IPS-NIHi7 (cell line): ENCODE data around the gene KLHL14.
"Not testable (repeated sequence)": the region's sequence is repeated elsewhere in the genome, so short reads cannot be mapped to it uniquely, and the experiment has no call there.

ENCODE experiments used
- DNase-seq: peaks from one replicate; pipeline ENCODE4 v3.0.0; 2012; ENCODE audit warnings: mixed read lengths; ENCODE audit errors: extremely low spot score

KLHL14 gene, protein sequence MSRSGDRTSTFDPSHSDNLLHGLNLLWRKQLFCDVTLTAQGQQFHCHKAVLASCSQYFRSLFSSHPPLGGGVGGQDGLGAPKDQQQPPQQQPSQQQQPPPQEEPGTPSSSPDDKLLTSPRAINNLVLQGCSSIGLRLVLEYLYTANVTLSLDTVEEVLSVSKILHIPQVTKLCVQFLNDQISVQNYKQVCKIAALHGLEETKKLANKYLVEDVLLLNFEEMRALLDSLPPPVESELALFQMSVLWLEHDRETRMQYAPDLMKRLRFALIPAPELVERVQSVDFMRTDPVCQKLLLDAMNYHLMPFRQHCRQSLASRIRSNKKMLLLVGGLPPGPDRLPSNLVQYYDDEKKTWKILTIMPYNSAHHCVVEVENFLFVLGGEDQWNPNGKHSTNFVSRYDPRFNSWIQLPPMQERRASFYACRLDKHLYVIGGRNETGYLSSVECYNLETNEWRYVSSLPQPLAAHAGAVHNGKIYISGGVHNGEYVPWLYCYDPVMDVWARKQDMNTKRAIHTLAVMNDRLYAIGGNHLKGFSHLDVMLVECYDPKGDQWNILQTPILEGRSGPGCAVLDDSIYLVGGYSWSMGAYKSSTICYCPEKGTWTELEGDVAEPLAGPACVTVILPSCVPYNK

GRCh38 chr18:32772581-32773381 is at the start of gene KLHL14:
TSS of gene KLHL14 (minus strand) at chr18:32773023. CDS start at chr18:32770591, 2,432 bp downstream.
- DNase-seq, result no peak

DNA sequence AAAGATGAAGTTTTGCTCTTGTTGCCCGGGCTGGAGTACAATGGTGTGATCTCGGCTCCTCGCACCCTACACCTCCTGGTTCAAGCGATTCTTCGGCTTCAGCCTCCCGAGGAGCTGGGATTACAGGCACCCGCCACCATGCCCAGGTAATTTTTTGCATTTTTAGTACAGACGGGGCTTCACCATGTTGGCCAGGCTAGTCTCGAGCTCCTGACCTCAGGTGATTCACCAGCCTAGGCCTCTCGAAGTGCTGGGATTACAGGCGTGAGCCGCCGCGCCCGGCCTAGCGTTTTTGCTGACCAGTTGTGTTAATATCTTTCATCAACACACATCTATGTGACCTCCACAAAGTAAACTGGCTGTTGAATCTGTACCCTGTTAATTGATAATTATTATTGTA is 49.4 kb upstream of the KLHL14 start:
- DNase-seq, result no peak

- DNase-seq, result no peak
Measured at GRCh38 chr18:32815881-32816280, 43.1 kb upstream of the KLHL14 start.

- DNase-seq, result no peak
Measured at GRCh38 chr18:32812342-32812741, 39.5 kb upstream of the KLHL14 start.

DNA sequence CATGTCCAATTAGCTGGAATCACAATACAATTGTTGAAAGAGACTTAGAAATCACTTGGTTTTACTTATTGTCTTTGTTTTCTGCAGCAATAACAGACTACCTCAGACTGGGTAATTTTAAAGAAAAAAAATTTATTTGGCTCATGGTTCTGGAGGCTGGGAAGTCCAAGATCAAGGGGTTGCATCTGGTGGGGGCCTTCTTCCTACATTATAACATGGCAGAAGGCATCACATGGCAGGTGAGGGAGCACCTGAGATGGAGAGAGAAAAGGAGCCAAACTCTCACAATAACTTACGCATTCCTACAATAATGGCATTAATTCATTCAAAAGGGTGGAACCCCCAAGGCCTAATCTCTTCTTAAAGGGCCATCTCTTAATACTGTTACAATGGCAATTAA is 37.5 kb upstream of the KLHL14 start:
- no peak for DNase-seq

- no peak for DNase-seq
Measured at GRCh38 chr18:32805354-32805753, 32.5 kb upstream of the KLHL14 start.

DNA sequence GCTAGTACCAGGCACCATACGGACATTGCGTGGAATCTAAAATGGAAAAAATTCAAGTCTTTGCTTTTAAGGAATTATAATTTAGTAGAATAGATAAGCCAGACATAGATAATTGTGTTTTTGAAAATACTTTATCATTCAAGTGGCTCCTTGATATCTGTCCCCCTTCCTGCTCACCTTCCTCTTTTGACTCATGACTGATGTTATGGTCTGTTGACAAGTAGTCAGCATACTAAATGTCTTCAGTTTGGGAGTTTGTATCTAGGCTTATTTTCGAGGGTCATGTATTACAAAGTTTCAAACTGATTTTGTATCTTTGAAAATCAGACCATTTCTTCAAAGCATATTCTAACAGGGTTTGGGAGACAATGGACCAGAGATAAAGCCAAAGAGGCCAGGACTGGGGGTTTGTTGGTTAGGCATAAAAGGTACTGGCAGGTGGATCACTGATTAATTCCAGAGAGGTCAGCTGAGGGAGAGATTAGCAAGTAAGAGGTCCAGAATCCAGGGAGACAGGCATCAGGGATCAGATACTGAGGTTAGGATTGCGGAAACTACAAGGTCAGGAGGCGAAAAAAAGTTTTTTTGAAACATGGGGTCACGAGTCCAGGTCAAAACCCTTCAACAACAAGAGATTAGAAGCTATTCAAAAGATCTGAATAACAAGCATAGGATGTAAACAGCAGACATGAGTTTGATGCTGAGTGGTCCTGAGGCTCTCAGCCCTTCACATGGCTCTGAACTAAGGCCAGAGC is 31.5 kb upstream of the KLHL14 start:
- no peak for DNase-seq

DNA sequence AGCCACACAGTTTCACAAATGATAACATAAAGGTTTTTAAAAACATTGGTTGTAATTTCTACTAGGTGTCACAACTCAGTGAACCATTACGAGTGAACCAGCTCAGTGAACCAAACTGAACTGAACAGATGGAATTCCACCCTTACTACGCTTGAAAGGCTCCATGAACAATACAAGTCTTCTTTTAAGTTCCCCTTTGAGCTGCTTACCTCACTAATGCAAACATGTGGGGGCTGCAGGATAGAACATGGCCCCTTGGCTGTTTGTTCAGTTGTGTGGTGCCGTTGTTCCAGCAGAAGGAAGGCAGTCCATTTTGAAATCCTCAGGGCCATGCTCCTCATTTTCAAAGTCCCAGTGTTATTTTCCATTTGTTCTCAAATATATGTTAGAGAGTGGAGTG is 30.7 kb upstream of the KLHL14 start:
- no peak for DNase-seq

- no peak for DNase-seq
Measured at GRCh38 chr18:32802591-32803451, 30.0 kb upstream of the KLHL14 start.

DNA sequence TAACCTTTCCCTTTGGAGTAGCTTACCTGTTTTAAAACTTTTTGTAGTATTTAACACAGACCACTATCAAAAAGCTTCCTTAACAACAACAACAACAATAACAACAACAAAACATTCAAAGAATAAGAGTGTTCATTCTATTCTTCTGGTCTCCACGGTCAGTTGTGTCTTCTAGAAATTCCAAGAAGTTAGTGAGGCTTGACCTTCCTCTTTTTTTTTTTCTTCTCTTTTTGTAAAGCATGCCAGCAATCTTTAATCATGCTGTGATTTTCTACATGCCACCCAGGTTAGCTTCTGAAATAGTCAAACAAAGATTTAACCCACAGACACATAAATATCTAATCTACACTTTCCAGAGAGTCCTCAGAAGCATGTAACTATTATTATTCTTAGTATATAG is 28.4 kb upstream of the KLHL14 start:
- no peak for DNase-seq

DNA sequence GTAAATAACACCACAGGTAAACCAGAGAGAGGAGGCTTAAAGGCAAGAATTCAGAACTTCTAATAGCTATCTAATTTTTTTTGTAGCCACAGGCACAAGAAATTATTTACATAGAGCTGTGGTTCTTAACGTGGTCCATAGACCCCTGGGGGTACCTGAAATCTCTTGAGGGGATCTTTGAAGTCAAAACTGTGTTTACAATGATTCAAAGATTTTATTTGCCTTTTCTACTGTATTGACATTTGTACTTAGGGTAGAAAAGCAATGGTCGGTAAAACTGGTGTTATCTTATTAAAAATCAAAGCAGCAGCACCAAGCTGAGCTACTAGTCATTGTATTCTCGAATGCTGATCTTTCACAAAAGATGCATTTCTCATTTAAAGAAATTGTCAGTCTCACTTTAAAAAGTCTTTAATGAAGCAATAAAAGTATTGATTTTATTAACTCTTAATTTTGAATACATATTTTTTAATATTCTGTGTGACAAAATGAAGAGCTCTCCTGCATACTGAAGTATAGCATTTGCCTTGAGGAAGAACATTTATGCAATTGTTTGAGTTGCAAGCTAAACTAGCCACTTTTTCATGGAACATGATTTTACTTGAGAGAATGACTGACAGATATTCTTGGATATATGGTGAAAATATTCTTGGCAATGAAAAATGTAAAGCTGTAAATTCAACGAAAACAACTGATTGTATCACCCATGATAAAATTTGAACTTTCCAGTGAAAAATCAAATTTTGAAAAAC is 25.6 kb upstream of the KLHL14 start:
- DNase-seq, result no peak

- DNase-seq, result not testable (repeated sequence)
Measured at GRCh38 chr18:32794667-32795066, 21.8 kb upstream of the KLHL14 start.

- DNase-seq, result no peak
Measured at GRCh38 chr18:32779010-32779409, 6.2 kb upstream of the KLHL14 start.

- DNase-seq, result no peak
Measured at GRCh38 chr18:32777049-32777448, 4.2 kb upstream of the KLHL14 start.

DNA sequence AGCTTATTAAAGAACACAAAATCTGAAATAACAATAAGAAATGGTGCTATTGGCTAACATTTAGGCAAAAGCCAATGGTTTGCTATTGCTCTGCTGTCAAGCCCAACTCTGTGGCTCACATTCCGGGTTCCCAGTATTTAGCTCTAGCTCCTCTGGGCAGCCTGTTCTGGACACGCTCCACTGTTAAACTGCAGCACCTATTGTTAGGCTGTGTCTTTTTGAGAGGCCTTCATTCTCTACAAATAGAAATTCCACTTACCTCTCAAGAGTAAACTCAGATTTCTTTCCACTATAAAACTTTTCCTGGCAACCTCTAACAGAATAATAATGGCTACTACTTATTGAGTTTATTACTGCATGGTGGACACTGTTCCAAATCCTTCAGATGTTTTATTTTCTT is 3.7 kb upstream of the KLHL14 start:
- DNase-seq, result no peak

DNA sequence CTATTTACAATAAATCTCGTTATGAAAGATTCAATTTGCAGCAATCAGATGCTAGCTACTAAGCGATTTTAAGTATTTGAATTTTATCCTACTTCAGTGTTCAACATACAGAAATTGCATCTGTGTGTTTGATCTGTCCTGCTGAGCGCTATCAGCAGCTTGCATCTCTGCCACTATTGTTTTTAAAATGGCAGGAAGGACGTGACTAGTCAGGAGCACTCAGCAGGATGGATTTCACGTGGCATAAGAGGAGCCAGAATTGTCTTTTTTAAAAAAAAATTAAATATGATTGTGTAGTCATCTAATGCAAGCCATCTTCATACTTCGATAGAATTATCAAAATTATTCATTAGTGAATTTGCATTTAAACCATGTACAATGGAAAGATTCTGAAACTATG is 2.8 kb upstream of the KLHL14 start:
- DNase-seq, result no peak

- DNase-seq, result no peak
Measured at GRCh38 chr18:32773382-32773712, 524 bp upstream of the KLHL14 start.

DNA sequence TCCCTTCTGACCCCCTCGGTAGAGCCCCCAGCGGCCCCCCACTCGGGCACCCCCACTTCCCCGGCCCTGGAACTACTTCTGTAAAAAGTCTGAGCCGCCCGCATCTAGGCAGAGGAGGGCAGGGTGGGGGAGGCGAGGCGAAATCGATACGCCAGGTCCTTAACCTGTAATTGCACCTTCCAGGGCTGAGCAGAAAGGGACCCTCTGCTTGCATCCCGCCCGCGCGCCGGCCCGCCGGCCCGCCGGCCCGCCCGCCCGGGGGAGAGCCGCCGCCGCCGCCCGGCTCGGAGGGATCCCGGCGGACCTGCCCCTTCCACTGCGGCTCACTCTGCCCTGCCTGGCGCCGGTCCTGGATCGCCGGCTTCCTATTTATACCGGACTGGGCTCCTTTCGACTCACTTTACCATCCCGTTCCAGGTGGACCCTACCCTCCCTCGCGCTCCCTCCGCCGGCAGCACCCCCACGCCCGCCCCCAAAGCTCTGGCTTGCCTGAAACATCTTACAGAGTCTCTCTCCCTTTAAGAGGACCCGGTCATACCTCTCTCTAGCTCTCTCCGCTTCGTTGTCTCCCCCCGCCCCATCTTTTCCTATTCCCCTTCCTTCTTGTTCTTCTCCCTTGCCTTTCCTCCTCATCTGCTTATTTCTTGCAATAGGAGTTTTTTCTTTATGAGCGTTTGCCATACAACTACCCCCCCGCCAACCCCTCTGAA is 797 bp downstream of the KLHL14 start:
- peak; percentile 50 for DNase-seq

- peak; percentile 50 for DNase-seq
Measured at GRCh38 chr18:32771169-32771751, 1.6 kb downstream of the KLHL14 start.
